Endothelial cell of umbilical vein (primary cell): ENCODE measurements around the gene KRT1. TPM values are rescaled to one million over a fixed set of nuclear protein-coding genes. Genes with fewer than 3 reads are reported as not detected.

Experiments
- BruUV-seq: library from RNA; stranded (reverse); fragments of 400-500 nt; replicated peaks from 2 replicates; lab custom pipeline; 2021; lab: Mats Ljungman, UMichigan
- CTCF ChIA-PET: fragments of 300-600, 350-600 bp; sonication (Branson Sonifier 250); formaldehyde crosslinking; loops from one replicate; lab custom pipeline; 2021; ENCODE audit warnings: antibody characterized with exemption, inconsistent platforms; lab: Charles Lee
- POLR2A ChIA-PET: fragments of 300-600, 350-600 bp; sonication (Branson Sonifier 250); formaldehyde crosslinking; loops from one replicate; lab custom pipeline; 2021; ENCODE audit warnings: antibody characterized with exemption, inconsistent platforms; lab: Charles Lee
- DNase-seq: peaks from one replicate; pipeline ENCODE4 v3.0.0-alpha.2; 2011; ENCODE audit warnings: low read depth, low spot score
- FAIRE-seq: peaks from 2 replicates; lab custom pipeline; 2011; peaks lifted over from hg19 to GRCh38; lab: Jason Lieb, UNC
- H2AFZ ChIP-seq: 2 replicates; pipeline ENCODE4 v1.6.0; 2012; ENCODE audit warnings: low read depth, low read length, control low read depth, inconsistent platforms
- H3K27ac ChIP-seq: 2 replicates; pipeline ENCODE4 v1.5.1; 2011; ENCODE audit warnings: low read depth, mild to moderate bottlenecking, control low read depth, low read length, moderate library complexity; ENCODE audit not compliant: insufficient read depth
- H3K27me3 ChIP-seq, 2 experiments: 2 replicates each; pipeline versions ENCODE4 v1.6.0 to v1.6.1; 2011; ENCODE audit warnings: low read length in 2 of 2, mixed read lengths in 1 of 2; ENCODE audit not compliant: control insufficient read depth in 2 of 2, insufficient read depth in 2 of 2
- H3K36me3 ChIP-seq, 2 experiments: 2 replicates in 1 of 2; 3 replicates in 1 of 2; pipeline ENCODE4 v1.5.1; 2011; ENCODE audit warnings: low read length in 2 of 2, mild to moderate bottlenecking in 1 of 2, moderate library complexity in 1 of 2; ENCODE audit not compliant: control insufficient read depth in 2 of 2, insufficient read depth in 2 of 2; ENCODE audit errors: extremely low read depth in 1 of 2
- H3K4me1 ChIP-seq: 3 replicates; pipeline ENCODE4 v1.5.1; 2011; ENCODE audit warnings: mild to moderate bottlenecking, low read length; ENCODE audit not compliant: control insufficient read depth, insufficient read depth; ENCODE audit errors: extremely low read depth
- H3K4me2 ChIP-seq: 2 replicates; pipeline ENCODE4 v1.6.1; 2011; ENCODE audit warnings: low read length, control low read depth, mixed read lengths; ENCODE audit not compliant: insufficient read depth
- H3K4me3 ChIP-seq, 3 experiments: fragments of 200-600 bp in 1 of 3; sonication (generic), shearing (Covaris generic) in 1 of 3; replicated peaks in 1 of 3; 2 replicates each; pipeline ENCODE4 v1.5.1; 2011 to 2016; ENCODE audit warnings: control low read depth in 3 of 3, low read length in 3 of 3, mild to moderate bottlenecking in 2 of 3, inconsistent platforms in 1 of 3, low read depth in 1 of 3, moderate library complexity in 1 of 3; ENCODE audit not compliant: insufficient read depth in 1 of 3
- H3K79me2 ChIP-seq: 2 replicates; pipeline ENCODE4 v1.6.0; 2012; ENCODE audit warnings: low read length, inconsistent platforms; ENCODE audit not compliant: control insufficient read depth, insufficient read depth
- H3K9ac ChIP-seq: replicated peaks from 2 replicates; pipeline ENCODE3; 2011; ENCODE audit warnings: low read length, control low read depth; ENCODE audit not compliant: insufficient read depth; ENCODE audit errors: extremely low read depth
- H3K9me1 ChIP-seq: replicated peaks from 3 replicates; pipeline ENCODE4 v1.6.0; 2011; ENCODE audit warnings: mild to moderate bottlenecking, low read length; ENCODE audit not compliant: control insufficient read depth, insufficient read depth; ENCODE audit errors: extremely low read depth
- H3K9me3 ChIP-seq: replicated peaks from 2 replicates; pipeline ENCODE4 v1.5.1; 2012; ENCODE audit warnings: low read length, inconsistent platforms; ENCODE audit not compliant: control insufficient read depth, insufficient read depth
- H4K20me1 ChIP-seq: replicated peaks from 2 replicates; pipeline ENCODE3; 2011; ENCODE audit warnings: mild to moderate bottlenecking, low read length; ENCODE audit not compliant: control insufficient read depth, insufficient read depth; ENCODE audit errors: extremely low read depth
- CTCF ChIP-seq, 2 donors: IDR thresholded peaks; 1 replicate in 1 of 2; 2 replicates in 1 of 2; pipeline ENCODE4 v1.5.1; 2011; ENCODE audit warnings: low read length in 2 of 2, mild to moderate bottlenecking in 2 of 2, moderate library complexity in 2 of 2, control low read depth in 1 of 2, inconsistent platforms in 1 of 2, low read depth in 1 of 2; ENCODE audit not compliant: insufficient read depth in 1 of 2; ENCODE audit errors: extremely low read depth in 1 of 2
- EZH2 ChIP-seq: IDR thresholded peaks from 2 replicates; pipeline ENCODE4 v1.6.1; 2012; ENCODE audit warnings: borderline replicate concordance, low read depth, mild to moderate bottlenecking, moderate library complexity, low read length, inconsistent platforms; ENCODE audit not compliant: severe bottlenecking
- FOS ChIP-seq: IDR thresholded peaks from 2 replicates; pipeline ENCODE4 v1.6.1; 2011; ENCODE audit warnings: mild to moderate bottlenecking, low read length, moderate library complexity, borderline replicate concordance; ENCODE audit not compliant: insufficient read depth
- GATA2 ChIP-seq: IDR thresholded peaks from 2 replicates; pipeline ENCODE4 v1.7.0; 2011; ENCODE audit warnings: low read depth, mild to moderate bottlenecking, moderate library complexity, mixed read lengths, low read length; ENCODE audit not compliant: insufficient read length, insufficient read depth
- JUN ChIP-seq: IDR thresholded peaks from 2 replicates; pipeline ENCODE4 v1.6.1; 2011; ENCODE audit warnings: borderline replicate concordance, low read depth; ENCODE audit not compliant: insufficient read length, insufficient read depth
- MYC ChIP-seq: IDR thresholded peaks from one replicate; pipeline ENCODE4 v1.6.1; 2011; ENCODE audit warnings: mild to moderate bottlenecking, low read depth, low read length
- POLR2A ChIP-seq: IDR thresholded peaks from 2 replicates; pipeline ENCODE4 v1.6.1; 2012; ENCODE audit warnings: low read depth, mild to moderate bottlenecking, control low read depth, low read length
- POLR2AphosphoS5 ChIP-seq: IDR thresholded peaks from 2 replicates; pipeline ENCODE4 v1.6.1; 2012; ENCODE audit warnings: low read depth, mild to moderate bottlenecking, control low read depth, low read length, moderate library complexity; ENCODE audit not compliant: insufficient read depth
- dilution Hi-C: fragments of 300-500 bp; cut with MboI; formaldehyde crosslinking; loops from one replicate; pipeline ENCODE4 v1.15.0; 2019; ENCODE audit warnings: low sequenced_read_pairs; ENCODE audit not compliant: extremely low pct_ligation_motif_present
- intact Hi-C: fragments of 100-400 bp; cut with micrococcal nuclease; formaldehyde crosslinking; loops from one replicate; pipeline ENCODE4 v1.10.0; 2022
- polyA plus RNA-seq, 4 experiments: library from polyadenylated mRNA; depleted of rRNA in 3 of 4; stranded (reverse) in 3 of 4; unstranded in 1 of 4; fragments of >200 nt; gene quantifications; 2 replicates each; pipeline versions ENCODE4 v1.2.1 to v1.2.3, GENCODE V29; 2011 to 2012; ENCODE audit warnings: missing spikeins in 1 of 4
- total RNA-seq: library from RNA; stranded (reverse); gene quantifications from 2 replicates; pipeline ENCODE4 v1.2.3, GENCODE V29; 2021
- TF ChIP-seq, protein P1 (sequence below): IDR thresholded peaks from 2 replicates; pipeline ENCODE4 v1.6.1; 2011; ENCODE audit not compliant: insufficient read depth, insufficient read length

KRT1 gene
- total and polyA plus RNA-seq, 2 donors (not counting 3 experiments of a cell fraction or from before 2014, with no cell fraction given): not detected

DNA sequence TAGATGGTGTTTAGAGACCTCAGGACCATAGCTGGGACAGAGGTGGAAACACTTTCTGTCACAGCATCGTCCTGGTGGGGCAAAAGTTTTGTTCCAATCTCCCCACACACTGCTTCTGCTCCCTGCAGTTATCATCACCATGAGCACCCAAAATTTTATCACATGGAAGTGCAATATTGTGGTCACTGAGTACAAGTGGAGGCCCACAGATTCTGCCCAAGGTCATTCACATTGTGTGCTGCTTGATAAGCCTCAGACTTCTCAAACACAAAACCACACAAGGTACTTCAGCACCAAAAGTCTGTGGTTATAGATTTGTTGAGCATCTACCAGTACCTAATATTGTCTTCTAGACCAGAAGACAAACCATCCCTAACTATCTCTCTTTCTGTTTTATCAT lies 23.7 kb upstream of the KRT1 start:
- Histone ChIP-seq H3K4me3 (no peak overlapping the region), H2AFZ (no peak overlapping the region), H3K27ac (no peak overlapping the region), H3K4me1 (no peaks in the 10 kb centered on the region), H3K9me3 (no peaks in the 10 kb centered on the region), H3K9ac (no peak overlapping the region), H3K79me2 (no peaks in the 10 kb centered on the region), H3K4me2 (no peak overlapping the region), H4K20me1 (no peaks in the 10 kb centered on the region), H3K27me3 (no peaks in the 10 kb centered on the region), H3K9me1 (no peaks in the 10 kb centered on the region), H3K36me3 (no peaks in the 10 kb centered on the region)
- intact Hi-C loops (no loop called here), dilution Hi-C loops (no loop called here)
- ChIA-PET CTCF (no interaction called here), POLR2A (no interaction called here)
- DNase-seq (no peak), FAIRE-seq (no peak)
- no TSS peak for BruUV-seq
- TF ChIP-seq JUN (no peak), MYC (no peak), EZH2 (no peak), POLR2A (no peak), POLR2AphosphoS5 (no peak), FOS (no peak), GATA2 (no peak), CTCF (IDR thresholded peaks at IDR 0.05; ENCODE audit: extremely low read depth in 1 of 2, insufficient read depth in 1 of 2, low read depth in 1 of 2, low read length in 2 of 2) (no peak)
- TF ChIP-seq, protein P1, sequence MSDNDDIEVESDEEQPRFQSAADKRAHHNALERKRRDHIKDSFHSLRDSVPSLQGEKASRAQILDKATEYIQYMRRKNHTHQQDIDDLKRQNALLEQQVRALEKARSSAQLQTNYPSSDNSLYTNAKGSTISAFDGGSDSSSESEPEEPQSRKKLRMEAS: no peak
